ENCODE measurements around the gene PTPRN2. TPM values are rescaled to one million over a fixed set of nuclear protein-coding genes. Genes with fewer than 3 reads are reported as not detected.

Gene PTPRN2
- total RNA-seq, 2 experiments from 2014 or later = 0.70 TPM; not detected in 1

GRCh38 chr7:157622408-157623205 is 965.0 kb downstream of the PTPRN2 start:
- H3K36me3 ChIP-seq (ENCODE audit: insufficient read depth, low read length) = no peaks in the 10 kb centered on the region
- CTCF ChIA-PET (ENCODE audit: unreplicated experiment) = no interaction called here
- no peaks in the 10 kb centered on the region for H3K9me2 ChIP-seq (ENCODE audit: insufficient read depth, low read length)
- intact Hi-C loops (cut with micrococcal nuclease; ENCODE audit: unreplicated experiment) = no loop called here
- H2AFZ ChIP-seq (ENCODE audit: low read length) = no peak overlapping the region
- H3K9me3 ChIP-seq (ENCODE audit: low read length) = no peaks in the 10 kb centered on the region
- no TSS peak for BruUV-seq (replicated peaks)
- TF ChIP-seq CTCF (conservative IDR thresholded peaks at IDR 0.05; ENCODE audit: low read length) (no peak), EZH2phosphoT487 (IDR thresholded peaks at IDR 0.05; ENCODE audit: borderline replicate concordance, low read depth, low read length) (no peak)
- no peak overlapping the region for H3K4me3 ChIP-seq (ENCODE audit: low read depth, low read length, poor library complexity, severe bottlenecking)
- H4K20me1 ChIP-seq (ENCODE audit: insufficient read depth, low read length) = no peaks in the 10 kb centered on the region
- POLR2A ChIA-PET = no interaction called here
- H3K4me1 ChIP-seq (ENCODE audit: insufficient read depth, low read length, poor library complexity, severe bottlenecking) = no peaks in the 10 kb centered on the region
- no peak overlapping the region for H3K27ac ChIP-seq (ENCODE audit: low read depth, low read length, poor library complexity, severe bottlenecking)
- H3K79me2 ChIP-seq (ENCODE audit: insufficient read depth, low read depth, low read length) = no peaks in the 10 kb centered on the region
- no peak for DNase-seq (ENCODE audit: low spot score)
- no peak overlapping the region for H3K4me2 ChIP-seq (ENCODE audit: low read length)

GRCh38 chr7:157622000-157622399 is 965.6 kb downstream of the PTPRN2 start:
- no peak for DNase-seq (ENCODE audit: low spot score)
- Histone ChIP-seq H3K27ac (ENCODE audit: low read depth, low read length, poor library complexity, severe bottlenecking) (no peak overlapping the region), H3K4me2 (ENCODE audit: low read length) (no peak overlapping the region), H3K4me1 (ENCODE audit: insufficient read depth, low read length, poor library complexity, severe bottlenecking) (no peaks in the 10 kb centered on the region), H2AFZ (ENCODE audit: low read length) (no peak overlapping the region), H4K20me1 (ENCODE audit: insufficient read depth, low read length) (no peaks in the 10 kb centered on the region), H3K9me3 (ENCODE audit: low read length) (no peaks in the 10 kb centered on the region), H3K9me2 (ENCODE audit: insufficient read depth, low read length) (no peaks in the 10 kb centered on the region), H3K4me3 (ENCODE audit: low read depth, low read length, poor library complexity, severe bottlenecking) (no peak overlapping the region), H3K36me3 (ENCODE audit: insufficient read depth, low read length) (no peaks in the 10 kb centered on the region), H3K79me2 (ENCODE audit: insufficient read depth, low read depth, low read length) (no peaks in the 10 kb centered on the region)
- intact Hi-C loops (cut with micrococcal nuclease; ENCODE audit: unreplicated experiment) = no loop called here
- no TSS peak for BruUV-seq (replicated peaks)
- ChIA-PET CTCF (ENCODE audit: unreplicated experiment) (no interaction called here), POLR2A (no interaction called here)
- TF ChIP-seq CTCF (conservative IDR thresholded peaks at IDR 0.05; ENCODE audit: low read length) = no peak
- no peak for TF ChIP-seq EZH2phosphoT487 (IDR thresholded peaks at IDR 0.05; ENCODE audit: borderline replicate concordance, low read depth, low read length)

- Histone ChIP-seq H3K9me2 (ENCODE audit: insufficient read depth, low read length) (no peaks in the 10 kb centered on the region), H2AFZ (ENCODE audit: low read length) (no peak overlapping the region), H3K4me1 (ENCODE audit: insufficient read depth, low read length, poor library complexity, severe bottlenecking) (no peaks in the 10 kb centered on the region), H3K27ac (ENCODE audit: low read depth, low read length, poor library complexity, severe bottlenecking) (no peak overlapping the region), H3K4me3 (ENCODE audit: low read depth, low read length, poor library complexity, severe bottlenecking) (no peak overlapping the region), H3K9me3 (ENCODE audit: low read length) (no peaks in the 10 kb centered on the region), H3K36me3 (ENCODE audit: insufficient read depth, low read length) (no peaks in the 10 kb centered on the region), H4K20me1 (ENCODE audit: insufficient read depth, low read length) (no peaks in the 10 kb centered on the region), H3K79me2 (ENCODE audit: insufficient read depth, low read depth, low read length) (no peaks in the 10 kb centered on the region), H3K4me2 (ENCODE audit: low read length) (no peak overlapping the region)
- BruUV-seq (replicated peaks) = no TSS peak
- ChIA-PET POLR2A (interaction anchor here (0.6 kb wide), 1 partner anchor 17 kb away, joined by 3 read pairs; no protein-coding TSS in a partner anchor), CTCF (ENCODE audit: unreplicated experiment) (no interaction called here)
- no peak for DNase-seq (ENCODE audit: low spot score)
- no peak for TF ChIP-seq CTCF (conservative IDR thresholded peaks at IDR 0.05; ENCODE audit: low read length)
- TF ChIP-seq EZH2phosphoT487 (IDR thresholded peaks at IDR 0.05; ENCODE audit: borderline replicate concordance, low read depth, low read length) = no peak
- intact Hi-C loops (cut with micrococcal nuclease; ENCODE audit: unreplicated experiment) = no loop called here
Measured at GRCh38 chr7:157621131-157621681, 966.4 kb downstream of the PTPRN2 start.

All from OCI-LY7 (cell line).